ENCODE data around the gene HAVCR2.

The HAVCR2 gene

GRCh38 chr5:157137691-157138090, 28.8 kb upstream of the HAVCR2 start:
- no peak for TF ChIP-seq CTCF (IDR thresholded peaks at IDR 0.05)

DNA sequence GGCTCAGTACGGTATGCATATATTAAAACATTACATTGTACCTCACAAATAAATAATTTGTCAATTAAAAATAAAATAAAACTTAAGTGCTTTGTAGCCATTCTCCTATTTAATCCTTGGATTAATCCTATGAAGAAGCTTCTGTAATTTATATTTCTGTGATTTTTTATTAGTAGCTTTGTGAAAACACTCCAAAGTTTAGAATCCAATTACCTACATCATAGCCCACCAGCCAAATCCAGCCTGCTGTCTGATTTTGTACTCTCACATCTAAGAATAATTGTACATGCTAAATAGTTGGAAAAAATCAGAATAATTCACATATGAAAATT, 23.4 kb upstream of the HAVCR2 start:
- TF ChIP-seq CTCF (IDR thresholded peaks at IDR 0.05) = no peak

- no peak for TF ChIP-seq CTCF (IDR thresholded peaks at IDR 0.05)
Measured at GRCh38 chr5:157130925-157131324, 22.1 kb upstream of the HAVCR2 start.

GRCh38 chr5:157121709-157122108, 12.9 kb upstream of the HAVCR2 start:
- TF ChIP-seq CTCF (IDR thresholded peaks at IDR 0.05) = no peak

DNA sequence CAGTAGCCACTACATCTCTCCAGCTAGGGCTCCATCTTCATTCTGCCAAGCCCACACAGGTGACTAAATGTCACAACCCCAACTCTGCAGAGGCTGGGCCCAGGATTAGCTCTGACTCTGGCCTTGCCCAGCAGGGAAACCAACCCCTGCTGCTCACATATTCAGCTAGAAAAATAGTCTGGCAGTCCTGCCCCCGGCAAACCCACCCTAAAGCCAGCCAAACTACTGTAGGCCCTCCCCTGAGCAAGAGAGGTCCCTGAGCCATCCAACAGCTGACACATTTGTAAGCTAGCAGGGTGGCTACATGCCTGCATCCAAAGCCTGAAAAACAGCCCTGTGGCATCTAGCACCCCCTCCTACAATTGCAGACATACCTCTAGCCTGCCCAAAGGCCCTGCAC, 11.3 kb upstream of the HAVCR2 start:
- no peak for TF ChIP-seq CTCF (IDR thresholded peaks at IDR 0.05)

- no peak for TF ChIP-seq CTCF (IDR thresholded peaks at IDR 0.05)
Measured at GRCh38 chr5:157116483-157116954, 7.7 kb upstream of the HAVCR2 start.

DNA sequence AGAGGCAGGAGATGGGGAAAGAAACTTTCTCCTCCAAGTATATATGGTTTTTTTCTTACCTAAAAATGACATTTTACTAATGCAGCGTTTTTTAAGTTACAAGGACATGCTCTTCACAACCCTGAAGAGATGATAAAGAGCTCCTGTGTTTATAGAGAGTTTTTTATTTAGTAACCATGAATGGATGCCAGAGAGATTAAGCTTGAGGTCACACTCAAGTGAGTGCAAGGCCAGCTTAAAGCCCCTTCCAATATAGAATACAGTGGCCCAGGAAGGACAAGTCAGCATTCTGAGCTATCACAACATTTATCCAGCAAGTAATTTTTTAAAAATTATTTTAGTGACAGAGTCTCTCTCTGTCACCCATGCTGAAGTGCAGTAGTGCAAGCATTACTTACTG, 6.7 kb upstream of the HAVCR2 start:
- no peak for TF ChIP-seq CTCF (IDR thresholded peaks at IDR 0.05)

DNA sequence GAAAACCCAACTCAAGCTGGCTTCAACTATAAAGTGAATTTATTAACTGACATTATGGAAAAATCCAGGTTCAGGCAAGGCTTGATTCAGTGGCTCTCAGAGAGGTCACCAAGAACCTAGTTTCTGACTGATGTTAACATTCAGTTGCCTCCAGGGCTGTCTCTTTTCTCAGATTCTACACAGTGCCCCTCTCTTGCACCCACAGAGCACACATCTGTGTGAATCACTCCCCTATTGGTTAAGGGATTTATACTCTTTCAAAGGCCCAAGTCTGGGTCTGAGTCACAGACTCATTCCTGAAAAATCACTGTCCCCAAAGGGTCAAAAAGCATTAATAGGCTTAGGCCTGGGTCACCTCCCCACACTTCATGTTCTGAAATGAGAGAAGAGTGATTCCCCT, 6.2 kb upstream of the HAVCR2 start:
- no peak for TF ChIP-seq CTCF (IDR thresholded peaks at IDR 0.05)
